HG02642 (cell line): ENCODE data around the gene HAUS8.
"Not testable (repeated sequence)": the region's sequence is repeated elsewhere in the genome, so short reads cannot be mapped to it uniquely, and the experiment has no call there.

ENCODE experiments used
- ATAC-seq: cut with Tn5 transposase; IDR thresholded peaks from one replicate; pipeline ENCODE4 v1.9.1; 2021; ENCODE audit warnings: mild to moderate bottlenecking; ENCODE audit not compliant: unreplicated experiment, poor library complexity

Gene HAUS8

DNA sequence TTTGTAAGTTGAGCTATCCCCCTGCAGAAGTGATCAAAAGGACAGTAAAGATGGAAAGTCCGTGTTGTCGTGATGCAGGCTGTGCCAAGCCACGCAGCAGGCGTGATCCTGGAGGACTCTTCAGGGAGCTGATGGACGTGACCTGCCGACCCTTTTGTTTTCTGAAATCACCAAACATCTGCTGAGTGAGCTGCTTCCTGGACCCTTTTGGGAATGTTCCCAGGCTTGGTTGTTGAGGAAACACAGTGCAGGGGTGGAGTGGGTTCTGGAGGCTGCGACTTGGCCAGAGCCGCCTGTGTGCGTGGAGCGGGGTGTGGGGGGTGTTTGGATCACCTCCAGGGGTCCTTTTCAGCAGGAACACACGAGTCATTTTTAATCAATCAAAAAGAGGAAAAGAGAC lies 33.3 kb downstream of the HAUS8 start:
- no peak for ATAC-seq

DNA sequence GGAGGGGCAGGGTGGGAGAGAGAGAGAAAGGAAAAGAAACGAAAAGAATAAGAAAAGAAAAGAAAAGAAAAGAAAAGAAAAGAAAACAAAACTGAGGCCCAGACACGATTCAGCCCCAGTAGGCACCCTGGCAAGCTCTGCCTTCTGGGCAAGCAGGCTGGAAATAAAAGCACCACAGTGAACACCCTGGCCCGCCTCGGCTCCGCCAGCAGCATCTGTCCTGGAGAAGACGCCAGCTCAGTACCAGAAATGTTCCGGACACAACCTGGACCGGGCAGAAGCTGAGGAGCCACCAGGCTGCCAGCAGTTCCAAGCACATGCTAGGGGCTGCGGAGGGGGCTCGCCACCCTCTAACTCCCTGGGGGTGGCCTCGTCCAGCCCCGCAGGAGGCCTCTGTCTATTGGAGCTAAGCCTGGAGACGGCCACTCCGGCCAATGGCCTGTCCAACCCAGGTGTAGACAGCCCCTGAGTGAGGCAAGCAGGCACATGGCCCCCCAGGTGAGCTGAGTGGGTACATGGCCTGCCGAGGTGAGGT lies 37.2 kb downstream of the HAUS8 start:
- no peak for ATAC-seq

DNA sequence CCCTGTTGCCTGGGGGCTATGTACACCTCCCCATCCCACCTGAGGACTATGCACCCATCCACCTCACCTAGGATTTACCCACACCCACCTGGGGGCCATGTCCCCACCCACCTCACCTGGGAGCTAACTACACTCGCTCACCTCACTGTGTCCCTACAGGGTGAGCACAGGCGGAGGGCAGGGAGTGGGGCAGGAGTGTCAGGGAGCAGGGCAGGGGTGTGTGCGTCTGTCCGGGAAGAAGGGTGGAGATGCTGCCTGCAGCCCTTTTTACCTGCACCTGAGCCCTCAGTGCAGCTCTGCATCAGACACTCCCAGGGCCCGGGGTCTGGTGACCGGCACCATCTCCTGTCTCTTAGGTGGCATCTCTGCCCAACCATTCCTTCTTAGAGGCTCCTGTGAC lies 38.1 kb downstream of the HAUS8 start:
- ATAC-seq: no peak

DNA sequence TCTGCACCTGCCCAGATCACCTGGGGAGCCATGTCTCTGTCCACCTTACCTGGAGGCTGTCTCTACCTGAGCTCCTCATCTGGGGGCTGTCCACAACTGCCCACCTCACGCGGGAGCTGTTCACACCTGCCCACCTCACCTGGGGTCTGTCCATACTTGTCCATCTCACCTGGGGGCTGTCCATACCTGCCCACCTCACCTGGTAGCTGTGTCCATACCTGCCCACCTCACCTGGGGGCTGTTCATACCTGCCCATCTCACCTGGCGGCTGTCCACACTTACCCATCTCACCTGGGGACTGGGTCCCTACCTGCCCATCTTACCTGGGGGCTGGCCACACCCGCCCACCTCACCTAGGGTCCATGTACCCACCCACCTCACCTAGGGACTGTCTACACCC lies 38.6 kb downstream of the HAUS8 start:
- ATAC-seq: no peak

DNA sequence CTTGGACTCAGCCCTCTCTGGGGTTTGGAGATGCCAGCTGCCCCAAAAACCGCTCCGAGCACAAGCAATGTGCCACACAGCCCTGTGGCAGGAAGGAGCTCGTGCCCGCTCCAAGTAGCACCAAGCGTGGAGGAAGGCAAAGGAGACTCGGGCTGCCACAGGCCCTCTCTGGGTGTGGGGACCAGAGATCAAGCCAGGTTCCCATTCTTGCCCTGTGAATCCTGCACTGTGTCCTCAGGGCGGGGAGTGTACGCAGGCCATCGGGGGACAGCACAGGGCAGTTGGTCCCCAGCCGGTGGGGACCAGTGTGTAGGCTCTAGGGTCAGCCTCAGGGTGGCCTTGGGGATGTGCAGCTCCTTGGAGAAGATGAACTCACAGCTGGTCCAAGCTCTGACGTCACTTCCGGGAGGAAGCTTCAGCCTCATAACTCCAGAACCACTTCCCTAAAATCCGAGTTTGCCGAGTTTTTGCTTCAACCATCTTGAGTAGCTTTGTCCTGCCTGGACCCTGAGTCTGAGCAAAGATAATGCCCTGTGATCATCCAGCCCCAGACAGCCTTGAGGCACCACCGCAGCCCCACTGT lies 39.3 kb downstream of the HAUS8 start:
- no peak for ATAC-seq

DNA sequence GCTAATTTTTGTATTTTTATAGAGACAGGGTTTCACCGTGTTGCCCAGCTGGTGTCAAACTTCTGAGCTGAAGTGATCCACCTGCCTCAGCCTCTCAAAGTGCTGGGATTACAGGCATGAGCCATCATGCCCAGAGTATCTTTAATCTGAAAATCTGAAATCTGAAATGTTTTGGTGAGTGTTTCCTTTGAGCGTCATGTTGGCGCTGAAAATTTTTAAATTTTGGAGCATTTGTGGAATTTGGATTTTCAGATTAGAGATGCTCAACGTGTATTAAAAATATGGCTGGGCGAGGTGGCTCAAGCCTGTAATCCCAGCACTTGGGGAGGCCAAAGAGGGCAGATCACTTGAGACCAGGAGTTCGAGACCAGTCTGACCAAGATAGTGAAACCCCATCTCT lies 43.5 kb downstream of the HAUS8 start:
- ATAC-seq: no peak

DNA sequence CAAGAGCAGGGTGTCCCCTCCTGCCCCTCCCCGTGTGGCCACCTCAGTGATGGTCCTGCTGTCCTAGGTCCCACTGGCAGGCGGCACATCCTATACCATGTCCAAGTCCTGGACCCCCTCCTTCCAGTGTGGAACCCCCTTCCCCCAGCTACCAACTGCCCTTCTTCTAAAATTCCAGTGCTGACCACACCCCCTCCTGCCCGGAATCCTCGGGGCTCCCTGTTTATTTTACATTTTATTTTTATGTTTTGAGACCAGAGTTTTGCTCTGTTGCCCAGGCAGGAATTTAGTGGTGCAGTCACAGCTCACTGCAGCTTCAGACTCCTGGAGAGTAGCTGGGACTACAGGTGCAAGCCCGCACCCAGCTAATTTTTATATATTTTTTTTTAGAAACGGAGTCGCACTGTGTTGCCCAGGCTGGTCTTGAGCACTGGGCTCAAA lies 47.7 kb downstream of the HAUS8 start:
- no peak for ATAC-seq

DNA sequence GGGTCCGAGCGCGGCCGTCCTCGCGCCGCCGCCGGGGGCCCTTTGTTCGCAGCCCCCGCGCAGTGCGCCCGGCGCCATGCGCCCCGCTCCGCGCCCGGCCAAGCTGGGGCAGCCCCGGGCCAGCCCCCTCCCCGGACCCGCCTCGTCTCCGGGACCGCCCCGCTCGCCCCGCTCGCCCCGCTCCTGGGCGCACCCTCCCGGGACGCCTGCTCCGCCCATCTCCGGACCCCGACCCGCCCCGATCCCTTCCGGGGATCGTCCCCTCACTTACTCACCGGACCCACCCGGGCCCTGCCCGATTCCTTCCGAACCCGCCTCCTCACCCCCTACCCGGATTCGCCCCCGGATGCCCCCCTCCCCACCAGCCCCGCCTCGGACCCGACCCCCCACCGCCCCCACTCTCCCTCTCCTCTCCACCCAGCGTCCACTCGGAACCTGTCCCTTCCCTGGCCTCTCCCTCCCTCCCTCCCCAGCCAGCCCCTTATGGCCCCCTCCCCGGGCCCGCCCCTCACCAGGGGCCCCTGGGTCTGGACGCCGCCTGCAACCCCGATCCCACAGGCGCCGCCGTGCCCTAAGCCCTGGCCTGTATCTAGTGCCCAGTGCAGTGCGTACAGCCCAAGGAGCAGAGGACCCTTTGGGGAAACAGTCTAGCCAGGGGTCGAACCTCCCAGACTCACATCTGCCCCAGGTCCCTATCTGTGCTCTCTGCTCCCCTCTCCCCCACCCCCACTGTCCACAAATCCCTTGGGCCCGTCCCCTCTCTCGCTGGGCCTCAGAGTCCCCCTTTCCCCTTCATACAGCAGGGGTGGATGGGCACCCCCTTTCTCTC lies 48.3 kb downstream of the HAUS8 start, which contains the start of gene CPAMD8:
Gene CPAMD8, minus strand, starts transcription at position 105 of the 829 bp plus-strand sequence. CDS start 168 bp downstream, outside the sequence.
- ATAC-seq: no peak

DNA sequence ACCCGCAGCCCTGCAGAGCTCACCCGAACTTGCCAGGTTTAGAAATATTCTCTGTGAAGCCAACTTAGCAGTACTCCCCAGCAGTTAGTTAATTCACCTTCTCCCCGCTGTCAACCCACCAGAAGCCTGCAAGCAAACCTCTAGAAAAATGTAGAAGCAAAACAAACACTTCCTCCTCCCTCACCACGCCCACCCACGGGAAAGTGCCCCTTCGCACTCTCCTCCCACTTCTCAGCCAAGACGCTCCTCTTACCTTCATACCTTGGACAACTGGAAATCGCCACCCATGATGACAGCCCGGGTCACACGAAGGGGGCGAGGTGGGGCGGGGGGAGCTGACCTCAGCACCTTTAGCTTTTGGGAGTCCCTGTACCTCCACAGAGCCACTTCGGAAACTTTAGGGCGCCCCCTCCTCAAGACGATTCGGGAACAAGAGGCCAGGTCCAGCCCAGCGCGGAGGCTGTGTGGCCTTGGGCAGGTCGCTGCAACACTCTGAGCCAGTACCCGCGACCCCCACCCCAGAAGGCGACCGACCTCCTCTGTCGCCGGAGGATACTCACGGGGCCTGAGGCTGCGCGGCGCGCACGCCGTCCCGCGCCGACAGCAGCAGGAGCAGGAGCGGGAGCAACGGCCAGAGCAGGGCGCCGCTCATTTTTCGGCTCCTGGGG lies 49.1 kb downstream of the HAUS8 start:
- ATAC-seq: no peak

DNA sequence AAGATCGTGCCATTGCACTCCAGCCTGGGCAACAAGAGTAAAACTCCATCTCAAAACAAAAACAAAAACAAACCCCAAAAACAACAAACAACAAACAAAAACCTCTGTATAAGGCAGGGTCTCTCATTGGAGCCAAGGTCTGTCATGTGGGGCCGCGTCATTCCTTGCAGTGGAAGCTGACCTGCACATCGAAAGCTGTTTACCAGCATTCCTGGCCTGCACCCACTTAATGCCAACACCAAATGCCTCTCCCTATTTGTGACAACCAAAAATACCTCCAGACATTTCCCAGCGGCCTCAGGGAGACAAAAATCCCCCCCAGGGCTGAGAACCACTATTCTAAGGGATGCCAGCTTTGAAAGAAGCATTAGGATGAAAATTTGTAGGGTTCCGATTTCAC lies 49.9 kb downstream of the HAUS8 start:
- ATAC-seq: no peak

DNA sequence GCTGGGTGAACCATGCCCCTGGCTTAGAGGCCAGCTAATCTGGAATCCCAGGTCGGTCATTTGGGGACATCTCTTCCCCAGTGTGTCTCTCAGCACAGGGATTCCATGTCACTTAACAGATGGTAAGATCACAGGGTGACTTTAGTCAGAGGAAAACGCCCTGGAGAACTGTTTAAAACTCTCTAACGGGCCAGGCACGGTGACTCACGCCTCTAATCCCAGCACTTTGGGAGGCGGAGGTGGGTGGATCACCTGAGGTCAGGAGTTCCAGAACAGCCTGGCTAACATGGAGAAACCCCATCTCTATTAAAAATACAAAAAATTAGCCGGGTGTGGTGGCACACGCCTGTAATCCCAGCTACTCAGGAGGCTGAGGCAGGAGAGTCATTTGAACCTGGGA lies 50.3 kb downstream of the HAUS8 start:
- ATAC-seq: not testable (repeated sequence)

DNA sequence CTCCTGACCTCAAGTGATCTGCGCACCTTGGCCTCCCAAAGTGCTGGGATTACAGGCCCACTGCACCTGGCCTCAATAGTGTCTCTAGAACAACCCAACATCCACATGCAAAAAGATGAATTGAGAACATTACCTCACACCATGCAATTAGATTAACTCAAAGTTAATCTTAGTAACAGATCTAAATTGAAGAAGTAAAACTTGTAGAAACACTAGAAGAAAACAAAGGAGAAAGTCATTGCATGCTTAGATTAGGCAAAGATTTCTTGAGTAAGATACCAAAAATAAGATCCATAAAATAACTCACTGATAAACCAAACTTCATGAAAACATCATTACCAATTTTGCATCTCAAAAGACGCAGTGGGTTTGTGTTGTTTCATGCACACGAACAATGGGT lies 51.4 kb downstream of the HAUS8 start:
- ATAC-seq: no peak

DNA sequence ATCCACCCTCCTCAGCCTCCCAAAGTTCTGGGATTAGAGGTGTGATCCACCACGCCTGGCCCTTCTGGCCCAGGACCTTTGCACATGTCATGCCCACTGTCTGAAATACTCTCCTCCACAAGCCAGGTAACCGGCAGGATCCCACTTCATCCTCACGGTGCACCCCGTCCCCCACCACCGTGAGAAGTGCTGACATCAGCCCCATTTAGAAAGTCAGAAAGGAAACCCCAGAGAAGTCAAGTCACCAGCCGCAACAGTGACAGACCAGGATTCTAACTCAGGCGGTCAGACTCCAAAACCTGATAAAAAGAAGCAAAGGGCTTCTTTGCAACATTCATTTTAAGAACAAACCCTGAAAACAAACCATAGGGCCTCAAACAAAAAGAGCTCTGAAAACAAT lies 52.5 kb downstream of the HAUS8 start:
- no peak for ATAC-seq

DNA sequence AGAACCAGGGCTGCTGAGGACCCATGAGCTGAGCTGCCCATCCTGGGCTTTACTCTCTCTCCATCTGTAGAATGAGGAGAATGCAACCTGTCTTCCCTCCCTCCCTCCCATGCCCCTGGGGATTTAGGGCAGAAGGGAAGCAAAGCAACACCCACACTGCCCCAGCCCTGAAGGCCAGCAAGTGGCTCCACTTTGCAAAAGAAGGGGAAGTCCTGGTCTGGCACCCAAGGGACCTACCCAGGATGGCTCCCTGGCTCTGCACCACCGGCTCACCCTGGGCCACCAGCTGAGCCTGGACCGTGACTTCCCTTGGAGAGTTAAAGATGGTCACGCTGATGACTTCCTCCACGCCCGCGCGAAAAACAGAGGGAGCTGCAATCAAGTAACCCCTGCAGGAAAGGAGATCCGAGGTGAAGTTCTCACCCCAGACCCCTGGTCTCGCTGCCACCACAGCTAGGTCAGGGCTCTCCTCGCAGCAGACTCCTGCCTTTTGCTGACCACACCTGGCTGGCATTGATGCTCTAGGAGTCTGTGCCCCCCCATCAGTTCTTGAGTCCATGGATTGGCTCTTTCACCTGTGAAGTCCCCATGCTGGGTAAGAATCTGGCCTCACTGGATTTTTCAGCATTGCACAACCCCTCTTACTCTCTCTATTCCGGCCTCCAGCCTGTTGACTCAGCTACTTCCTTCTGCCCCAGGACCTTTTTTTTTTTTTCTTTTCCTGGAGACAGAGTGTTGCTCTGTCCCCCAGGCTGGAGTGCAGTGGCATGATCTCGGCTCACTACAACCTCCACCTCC lies 53.3 kb downstream of the HAUS8 start:
- no peak for ATAC-seq

DNA sequence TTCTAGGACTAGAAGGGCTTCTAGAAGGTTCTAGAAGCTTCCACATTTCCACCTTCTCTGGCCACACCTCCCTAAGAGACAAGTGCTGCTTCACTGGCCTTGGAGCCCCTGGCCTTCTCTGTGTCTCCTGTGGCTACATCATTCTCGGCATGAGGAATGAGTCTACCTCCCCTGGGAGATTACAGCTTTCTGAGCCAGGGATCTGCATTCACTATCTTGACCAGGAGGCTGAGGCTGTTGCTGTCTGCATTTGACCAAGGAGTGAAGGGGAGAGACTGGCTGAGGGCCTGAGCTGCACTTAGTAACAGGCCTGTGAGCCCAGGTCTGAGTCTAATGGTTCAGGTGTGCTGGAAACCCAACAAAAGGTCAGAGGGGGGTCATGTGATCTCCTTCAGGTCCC lies 53.9 kb downstream of the HAUS8 start:
- no peak for ATAC-seq

DNA sequence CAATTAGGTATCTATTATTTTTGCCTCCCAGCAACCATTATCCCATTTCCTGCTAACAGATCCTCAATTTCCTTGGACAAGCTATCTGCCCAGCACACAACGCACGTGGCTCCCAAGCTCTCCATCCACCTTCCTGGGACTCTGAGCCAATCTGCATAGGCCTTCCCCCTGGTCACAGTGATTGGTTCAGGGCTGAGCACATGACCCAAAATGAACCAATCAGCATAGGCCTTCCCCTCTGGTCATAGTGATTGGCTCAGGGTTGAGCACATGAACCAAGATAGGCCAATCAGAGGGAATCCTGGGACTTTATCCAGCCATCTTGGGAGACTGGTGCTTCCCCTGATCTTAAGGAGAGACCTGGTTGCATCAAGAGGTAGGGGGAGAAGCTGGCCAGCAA lies 54.4 kb downstream of the HAUS8 start:
- ATAC-seq: no peak

DNA sequence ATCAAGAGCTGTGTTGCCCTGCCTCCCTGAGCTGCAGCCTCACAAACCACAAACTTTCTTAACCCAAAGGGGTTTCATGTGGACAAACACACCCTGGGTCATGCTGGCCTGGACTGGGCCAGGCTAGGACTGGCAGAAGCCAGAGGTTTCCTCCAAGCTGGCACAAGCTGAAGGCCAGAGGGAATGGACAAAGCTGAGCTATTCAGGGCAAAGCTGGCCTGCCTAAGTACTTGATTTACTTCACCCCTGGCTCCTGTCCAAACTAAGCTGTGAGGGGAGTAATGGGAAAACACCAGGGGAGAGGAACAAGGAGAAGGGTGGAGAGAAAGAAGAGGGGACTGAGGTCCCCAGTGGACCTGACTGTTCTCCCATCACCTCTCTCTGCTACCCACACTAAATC lies 54.9 kb downstream of the HAUS8 start:
- ATAC-seq: no peak

DNA sequence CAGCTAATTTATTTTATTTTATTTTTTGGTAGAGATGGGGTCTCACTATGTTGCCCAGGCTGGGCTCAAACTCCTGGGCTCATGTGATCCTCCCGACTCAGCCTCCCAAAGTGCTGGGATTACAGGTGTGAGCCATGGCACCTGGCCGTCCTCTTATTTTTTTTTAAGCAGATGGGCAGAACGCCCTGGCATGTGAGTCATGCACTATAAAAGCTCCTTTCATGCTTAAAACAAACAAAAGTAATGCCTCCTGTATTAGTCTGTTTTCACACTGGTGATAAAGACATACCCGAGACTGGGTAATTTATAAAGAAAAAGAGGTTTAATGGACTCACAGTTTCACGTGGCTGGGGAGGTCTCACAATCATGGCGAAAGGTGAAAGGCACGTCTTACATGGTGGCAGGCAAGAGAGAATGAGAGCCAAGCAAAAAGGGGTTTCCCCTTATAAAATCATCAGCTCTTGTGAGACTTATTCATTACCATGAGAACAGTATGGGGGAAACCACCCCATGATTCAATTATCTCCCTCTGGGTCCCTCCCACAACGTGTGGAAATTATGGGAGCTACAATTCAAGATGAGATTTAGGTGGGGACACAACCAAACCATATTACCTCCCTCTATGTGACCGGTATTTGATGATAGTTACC lies 60.9 kb downstream of the HAUS8 start:
- not testable (repeated sequence) for ATAC-seq

DNA sequence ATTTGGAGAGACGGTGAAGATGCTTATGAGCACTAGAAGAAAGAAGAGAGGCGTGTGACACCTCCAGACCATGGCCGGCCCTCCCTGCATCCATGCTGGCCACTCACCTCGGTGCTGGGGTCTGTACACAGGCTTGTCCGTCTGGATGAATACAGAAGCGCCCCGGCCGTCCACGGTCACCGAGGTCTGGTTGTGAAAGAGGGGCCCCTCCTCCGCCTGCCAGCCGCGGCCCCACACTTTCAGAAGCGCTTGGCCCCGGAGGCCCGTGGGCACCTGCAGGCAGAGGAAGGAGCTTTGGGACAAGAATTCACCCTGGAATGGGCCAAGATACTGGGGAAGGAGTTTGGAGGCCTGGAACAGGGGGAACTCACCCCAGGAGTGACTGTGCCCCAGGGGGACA lies 63.8 kb downstream of the HAUS8 start:
- no peak for ATAC-seq

DNA sequence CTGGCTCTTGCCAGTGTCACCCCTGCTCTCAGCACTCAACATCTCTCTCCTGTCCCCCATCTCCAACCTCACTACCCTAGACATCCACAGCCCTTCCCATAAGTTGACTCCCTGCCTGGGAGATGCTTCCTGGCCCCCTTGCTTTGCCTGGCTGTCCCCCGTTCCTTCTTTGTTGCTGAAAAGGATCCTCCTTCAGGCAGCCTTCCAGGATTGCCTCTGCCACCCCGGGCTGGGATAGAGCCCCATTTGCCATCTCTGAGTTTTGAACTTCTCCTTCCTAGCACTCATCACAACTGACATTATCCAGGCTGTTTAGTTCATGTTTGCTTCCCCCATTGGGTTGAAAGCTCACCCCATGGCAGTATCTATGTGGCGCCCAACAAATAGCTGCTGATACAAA lies 68.7 kb downstream of the HAUS8 start:
- ATAC-seq: no peak
